DMS 273 treated with DMSO at 0.1 percent for 48 hours (cell line): ENCODE data around the gene IL1R1.
"Not testable (repeated sequence)": the region's sequence is repeated elsewhere in the genome, so short reads cannot be mapped to it uniquely, and the experiment has no call there.

Experiments
- DNase-seq: peaks from one replicate; lab custom pipeline; 2025; lab: John Stamatoyannopoulos, UW

IL1R1 gene

DNA sequence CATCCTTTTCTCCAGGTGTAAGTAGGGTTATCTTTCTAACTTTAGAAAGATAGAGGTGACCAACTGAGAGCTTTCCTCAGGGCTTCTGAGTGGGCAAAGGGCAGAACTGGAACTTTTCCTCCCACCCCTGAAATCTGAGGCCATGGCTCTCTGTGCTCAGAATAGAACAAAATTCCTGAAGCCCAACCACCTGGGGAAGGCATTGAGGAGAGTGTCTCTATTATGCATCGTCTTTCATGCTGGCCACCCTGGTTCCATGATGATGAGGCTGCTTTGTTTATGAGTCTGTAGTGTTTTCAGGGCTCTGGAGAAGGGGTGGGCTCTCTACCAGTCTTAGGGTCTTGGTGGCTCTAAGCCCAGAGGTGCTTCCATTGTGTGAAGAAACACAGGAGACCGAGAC lies 30.7 kb upstream of the IL1R1 start:
- no peak for DNase-seq

DNA sequence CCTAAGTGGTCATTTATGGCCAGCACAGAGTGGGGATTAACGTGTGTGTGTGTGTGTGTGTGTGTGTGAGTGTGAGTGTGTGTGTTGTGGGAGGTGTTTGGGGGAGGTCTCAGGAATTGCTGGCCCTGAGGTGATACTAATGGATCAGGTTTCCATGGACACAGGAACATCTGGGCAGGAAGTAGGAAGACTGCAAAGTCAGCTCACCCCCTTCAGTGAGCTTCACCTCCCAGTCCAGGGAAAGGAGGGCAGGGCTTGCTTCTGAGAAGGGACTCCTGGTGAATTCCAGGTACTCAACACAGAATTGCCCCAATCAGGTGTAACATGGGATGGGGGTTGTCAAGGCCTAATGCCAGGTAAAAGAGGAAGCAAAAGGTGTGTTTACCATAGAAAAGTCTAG lies 30.3 kb upstream of the IL1R1 start:
- DNase-seq = no peak

DNA sequence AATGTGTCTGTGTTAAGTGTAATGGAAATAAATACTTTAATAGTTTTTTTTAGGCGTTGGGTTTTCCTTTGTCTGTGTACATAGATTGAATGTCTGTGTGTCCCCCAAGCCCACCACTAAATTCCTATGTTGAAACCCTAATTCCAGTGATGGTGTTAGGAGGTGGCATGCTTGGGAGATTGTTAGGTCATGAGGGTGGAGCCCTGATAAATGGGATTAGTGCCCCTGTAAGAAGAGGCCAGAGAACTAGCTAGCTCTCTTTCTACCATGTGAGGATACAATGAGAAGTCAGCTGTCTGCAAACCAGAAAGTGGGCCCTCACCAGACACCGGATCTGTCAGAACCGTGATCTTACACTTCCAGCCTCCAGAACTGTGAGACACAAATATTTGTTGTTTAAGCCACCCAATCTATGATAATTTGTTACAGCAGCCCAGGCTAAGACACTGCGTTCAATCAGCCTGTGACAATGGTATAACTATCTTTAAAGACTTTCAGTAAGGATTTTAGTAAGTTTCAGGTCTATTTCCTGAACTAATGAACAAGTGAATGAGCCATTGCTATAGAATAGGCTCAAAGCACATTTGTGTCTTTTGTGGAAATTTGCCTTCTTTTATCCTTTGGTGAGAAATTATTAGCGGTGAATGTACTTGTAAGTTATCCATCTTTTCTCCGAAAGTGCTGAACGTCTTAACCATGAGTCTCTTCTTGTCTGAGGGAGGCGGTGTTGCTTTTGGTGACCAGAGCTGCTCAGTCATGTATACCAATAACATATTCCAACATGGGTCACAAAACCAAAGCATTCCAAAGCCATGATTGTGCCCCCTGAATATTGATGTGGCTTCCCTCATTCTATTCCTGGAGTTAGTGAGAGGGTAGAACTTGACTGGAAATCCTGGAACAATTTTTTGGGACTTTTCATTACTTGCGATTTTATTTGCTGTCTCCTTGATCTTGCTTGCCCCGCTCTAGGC lies 29.6 kb upstream of the IL1R1 start:
- no peak for DNase-seq

DNA sequence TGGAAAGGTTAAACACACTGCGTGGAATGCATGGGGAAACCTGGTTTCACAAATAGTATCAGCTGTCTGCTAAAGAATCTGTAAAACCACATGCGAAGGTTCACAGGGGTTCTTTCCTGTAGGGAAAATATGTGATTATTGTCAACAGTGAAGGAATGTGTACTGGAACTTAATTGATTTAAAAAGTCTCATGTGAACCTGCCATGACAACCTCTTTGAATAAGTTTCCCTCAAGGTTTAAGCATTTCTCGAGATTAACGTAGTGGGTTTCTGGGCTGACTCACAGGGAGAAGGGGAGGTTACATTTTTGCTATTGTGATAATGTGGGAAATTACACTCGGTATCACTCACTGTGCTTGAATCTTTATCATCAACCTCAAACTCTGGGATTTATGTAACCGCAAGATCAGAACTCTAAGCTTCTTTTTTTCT lies 28.2 kb upstream of the IL1R1 start:
- DNase-seq = no peak

DNA sequence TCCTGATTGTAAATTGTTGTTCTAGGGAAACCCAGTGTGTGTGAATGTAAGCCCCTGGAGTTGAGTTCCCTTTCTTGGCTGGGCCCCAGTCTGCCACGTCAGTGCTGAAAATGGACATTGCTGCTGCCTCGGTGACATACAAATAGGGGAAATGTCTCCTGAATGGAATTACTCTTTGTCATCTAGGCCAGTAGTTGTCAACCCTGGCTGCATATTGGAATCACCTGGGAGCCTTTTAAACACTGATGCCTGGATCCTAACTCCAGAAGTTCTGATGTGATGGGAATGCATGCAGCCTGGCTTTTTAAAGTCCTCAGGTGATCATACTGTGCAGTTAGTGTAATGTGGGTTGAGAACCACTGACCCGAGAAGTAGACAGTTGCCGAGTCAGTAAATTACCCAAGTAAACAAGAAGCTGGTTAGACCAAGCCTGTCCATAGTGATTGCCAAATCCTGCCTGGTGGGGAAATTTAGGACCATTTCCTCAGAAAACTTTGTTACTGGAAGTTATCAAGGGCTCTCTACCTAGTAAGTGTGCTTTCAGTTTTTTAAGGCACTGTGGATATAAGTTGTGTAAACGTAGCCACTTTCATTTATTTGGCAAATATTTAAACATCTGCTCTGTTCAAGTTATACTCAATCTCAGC lies 27.6 kb upstream of the IL1R1 start:
- DNase-seq = no peak

DNA sequence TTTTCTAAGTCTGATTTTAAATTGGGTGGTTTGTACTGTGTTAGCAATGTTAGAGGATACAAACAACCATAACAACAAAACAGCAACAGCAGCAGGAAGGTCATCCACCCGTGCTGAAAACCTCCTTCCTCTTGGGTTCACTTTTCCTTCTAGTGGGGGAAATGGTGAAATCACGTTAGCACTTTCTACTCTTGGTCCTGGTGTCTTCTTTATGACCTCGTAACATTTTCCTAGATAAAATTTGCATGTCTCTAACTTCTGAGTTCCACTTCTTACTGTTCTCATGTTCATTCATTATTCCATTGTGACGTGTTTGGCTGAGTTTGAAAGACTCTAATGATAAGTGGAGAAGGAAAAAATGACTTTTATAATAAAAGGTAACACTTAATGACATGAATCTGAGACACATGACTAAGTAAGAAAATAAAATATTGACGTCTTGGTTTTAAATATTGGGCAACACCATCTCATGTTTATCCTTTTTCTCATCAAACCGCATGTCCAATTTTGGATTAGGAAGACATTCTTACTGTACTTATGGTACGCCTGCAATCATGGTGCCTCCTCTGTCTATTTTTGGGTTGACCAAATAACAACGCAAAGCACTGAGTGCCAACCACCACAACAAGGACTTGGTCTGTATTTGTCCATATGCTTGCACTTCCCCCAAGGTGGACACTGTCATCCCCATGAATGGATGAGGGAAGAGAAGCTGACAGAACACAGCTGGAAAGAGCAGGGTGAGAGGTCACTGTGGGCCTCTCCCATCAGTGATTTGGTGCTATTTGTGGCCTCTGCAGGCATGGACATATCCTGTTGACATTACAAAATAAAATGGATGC lies 25.7 kb upstream of the IL1R1 start:
- DNase-seq = no peak

DNA sequence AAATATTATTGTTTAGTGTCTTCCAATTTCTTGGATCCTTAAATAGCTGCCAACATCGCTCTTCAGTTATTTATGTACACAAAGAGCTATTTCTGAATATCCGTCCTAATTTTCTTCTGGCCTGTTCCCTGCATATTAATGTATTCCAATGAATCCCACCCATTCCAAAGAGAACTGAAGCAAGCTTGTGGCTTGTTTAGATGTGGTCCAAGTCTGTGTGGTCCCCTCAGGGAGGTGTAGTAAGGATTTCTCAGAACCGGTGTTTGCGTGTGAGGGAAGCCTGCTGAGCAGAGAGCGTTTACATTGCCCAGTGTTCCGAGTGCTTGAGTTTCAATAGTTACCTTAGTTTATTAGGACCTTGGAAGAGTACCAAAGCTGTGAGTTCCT lies 25.1 kb upstream of the IL1R1 start:
- DNase-seq = no peak

DNA sequence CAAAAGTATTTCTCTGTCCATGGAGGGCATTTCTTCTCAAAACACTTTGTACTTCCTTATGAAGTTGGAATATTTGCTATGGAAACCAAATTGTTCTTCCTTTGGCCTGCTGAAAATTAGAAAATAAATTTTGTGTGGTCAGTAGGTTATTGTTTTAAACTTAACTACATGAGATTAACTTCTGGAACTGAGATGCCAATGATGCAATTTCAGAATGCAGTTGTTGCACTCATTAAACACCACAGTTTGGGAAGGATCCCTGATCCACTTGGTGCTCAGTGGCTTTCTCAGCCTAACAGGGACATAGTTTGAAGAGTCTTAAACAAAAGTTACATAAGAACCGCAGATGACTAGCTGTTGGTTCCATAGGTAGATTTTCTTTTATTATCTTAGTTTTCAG lies 23.3 kb upstream of the IL1R1 start:
- DNase-seq = no peak

DNA sequence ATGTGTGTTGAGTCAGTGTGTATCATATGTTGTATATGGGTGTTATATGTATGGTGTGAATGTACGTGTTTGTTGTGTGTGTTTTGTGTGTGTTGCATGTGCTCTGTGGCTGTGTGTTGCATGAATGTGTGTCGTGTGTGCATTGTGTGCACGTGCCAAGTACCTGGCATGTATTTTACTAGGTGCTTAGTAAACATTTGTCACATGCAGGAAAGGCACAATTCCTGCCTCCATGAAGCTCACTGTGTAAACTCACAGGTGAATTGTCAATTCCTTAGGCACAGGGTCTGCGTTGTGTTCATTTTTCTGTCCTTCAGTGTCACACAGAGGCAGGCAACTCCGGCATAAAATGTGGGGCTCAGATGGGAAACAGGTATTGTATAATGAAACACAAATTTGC lies 22.3 kb upstream of the IL1R1 start:
- DNase-seq = no peak

DNA sequence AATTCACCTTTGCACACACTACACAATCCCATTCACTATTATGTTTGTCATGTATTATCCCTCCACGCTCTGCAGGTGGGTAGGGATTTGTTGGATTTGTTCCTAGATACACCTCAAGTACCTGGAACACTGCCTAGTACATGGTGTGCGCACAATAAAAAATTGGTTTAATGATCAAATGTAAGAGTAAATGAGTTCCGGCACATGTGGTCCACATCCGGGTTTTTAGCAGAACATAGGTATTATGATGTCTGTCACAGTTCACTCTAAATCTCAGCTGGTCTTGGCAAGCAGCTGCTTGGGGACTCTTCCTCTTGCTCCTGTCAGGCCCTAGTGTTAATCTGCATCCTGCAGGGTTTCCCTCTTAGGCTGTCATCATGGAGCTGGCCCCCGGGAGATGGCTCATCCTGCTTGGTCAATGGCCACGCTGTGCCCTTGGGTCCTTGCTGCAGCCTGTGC lies 21.8 kb upstream of the IL1R1 start:
- DNase-seq = no peak

DNA sequence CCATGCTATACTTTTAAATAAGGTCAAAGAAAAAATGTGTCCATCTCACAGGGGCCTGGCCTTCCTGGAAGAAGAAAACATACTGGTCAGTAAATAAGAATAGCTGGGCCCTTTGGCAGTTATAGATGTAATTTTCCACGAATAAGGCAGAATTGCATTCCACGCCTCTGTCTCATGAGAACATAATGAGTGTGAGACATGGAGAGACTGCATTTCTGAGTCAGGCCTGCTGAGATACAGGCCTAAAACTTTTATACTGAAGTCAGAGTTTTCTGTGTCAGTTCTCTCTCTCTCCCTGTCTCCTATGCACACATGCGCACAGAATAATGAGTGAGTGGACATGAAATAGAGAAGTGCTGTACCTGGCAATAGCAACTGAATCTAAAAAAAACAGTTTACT lies 20.4 kb upstream of the IL1R1 start:
- DNase-seq = no peak

DNA sequence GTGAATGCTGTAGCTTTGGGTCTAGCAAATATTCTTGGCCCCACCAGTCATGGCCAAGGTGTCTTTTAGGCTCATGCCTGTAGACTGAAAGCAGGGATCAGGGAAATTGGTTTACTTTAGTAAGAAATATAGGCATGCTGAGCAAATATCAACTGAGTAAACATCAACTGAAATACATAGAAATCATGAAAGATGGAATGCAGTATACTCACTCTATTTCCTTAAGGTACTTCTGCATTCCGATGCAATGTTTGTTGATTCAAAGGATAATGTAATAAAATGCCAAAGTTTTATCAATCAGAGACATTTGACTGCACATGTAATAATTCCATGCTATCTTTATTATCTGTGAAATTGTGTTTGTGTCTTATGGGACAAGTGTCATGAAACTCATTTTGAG lies 19.6 kb upstream of the IL1R1 start:
- DNase-seq = no peak

DNA sequence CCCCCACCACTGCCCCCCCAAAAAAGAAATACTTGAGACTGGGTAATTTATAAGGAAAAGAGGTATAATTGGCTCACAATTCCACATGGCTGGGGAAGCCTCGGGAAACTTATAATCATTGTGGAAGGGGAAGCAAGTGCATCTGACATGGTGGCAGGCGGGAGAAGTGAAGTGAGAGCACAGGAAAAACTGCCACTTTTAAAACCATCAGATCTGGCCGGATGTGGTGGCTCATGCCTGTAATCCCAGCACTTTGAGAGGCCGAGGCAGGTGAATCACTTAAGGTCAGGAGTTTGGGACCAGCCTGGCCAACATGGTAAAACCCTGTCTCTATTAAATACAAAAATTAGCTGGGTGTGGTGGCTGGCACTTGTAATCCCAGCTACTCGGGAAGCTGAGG lies 18.1 kb upstream of the IL1R1 start:
- DNase-seq = not testable (repeated sequence)

DNA sequence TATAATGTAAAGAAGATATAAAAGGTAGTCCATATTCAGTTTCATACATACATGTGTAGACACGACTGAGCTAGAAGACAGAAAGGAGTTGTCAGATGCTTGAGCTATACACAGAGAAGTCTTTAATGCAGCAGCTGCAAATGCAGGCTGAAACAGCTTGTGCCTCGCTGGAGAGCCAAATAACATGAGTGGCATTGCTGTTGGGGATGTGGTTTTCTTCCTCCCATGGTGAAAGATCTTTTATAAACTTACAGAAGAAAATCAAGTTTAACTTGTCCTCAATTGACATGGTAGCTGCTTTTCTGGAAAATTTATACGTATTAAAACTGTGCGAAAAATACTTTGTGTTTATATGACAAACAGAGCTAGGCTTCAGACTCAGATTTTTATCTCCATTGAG lies 16.4 kb upstream of the IL1R1 start:
- no peak for DNase-seq

DNA sequence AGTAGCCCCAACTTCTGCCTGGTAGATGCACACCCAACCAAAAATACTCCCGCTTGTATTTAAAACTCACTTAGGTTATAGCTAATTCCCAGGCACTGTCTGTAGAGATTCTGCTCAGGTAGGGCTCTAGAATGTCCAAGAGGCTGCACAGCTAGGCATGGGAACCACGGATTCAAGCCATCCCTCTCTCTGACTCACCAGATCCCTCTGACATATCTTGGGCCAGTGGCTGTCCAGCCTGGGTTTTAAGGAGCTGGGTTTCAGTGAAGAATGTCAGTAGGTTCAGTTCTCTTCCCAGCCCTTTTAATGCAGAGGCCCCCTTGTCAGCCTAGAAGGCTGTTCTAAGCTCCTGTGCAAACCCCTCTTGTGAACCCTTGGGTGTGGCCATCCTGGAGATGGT lies 15.9 kb upstream of the IL1R1 start:
- DNase-seq = no peak

DNA sequence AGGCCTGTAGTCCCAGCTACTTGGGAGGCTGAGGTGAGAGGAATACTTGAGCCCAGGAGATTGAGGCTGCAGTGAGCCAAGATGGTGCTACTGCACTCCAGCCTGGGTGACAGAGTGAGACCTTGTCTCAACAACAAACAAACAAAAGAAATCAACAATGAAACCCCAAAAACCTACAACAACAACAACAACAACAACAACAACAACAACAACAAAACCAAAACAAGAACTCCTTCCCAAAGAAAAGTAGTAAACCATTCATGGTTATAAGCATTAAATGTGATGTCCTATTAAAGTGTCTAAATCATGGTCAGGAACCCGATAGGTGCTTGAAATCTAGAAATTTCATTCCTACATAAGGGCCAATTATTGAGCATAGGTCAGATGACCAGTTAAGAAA lies 13.5 kb upstream of the IL1R1 start:
- DNase-seq = no peak

DNA sequence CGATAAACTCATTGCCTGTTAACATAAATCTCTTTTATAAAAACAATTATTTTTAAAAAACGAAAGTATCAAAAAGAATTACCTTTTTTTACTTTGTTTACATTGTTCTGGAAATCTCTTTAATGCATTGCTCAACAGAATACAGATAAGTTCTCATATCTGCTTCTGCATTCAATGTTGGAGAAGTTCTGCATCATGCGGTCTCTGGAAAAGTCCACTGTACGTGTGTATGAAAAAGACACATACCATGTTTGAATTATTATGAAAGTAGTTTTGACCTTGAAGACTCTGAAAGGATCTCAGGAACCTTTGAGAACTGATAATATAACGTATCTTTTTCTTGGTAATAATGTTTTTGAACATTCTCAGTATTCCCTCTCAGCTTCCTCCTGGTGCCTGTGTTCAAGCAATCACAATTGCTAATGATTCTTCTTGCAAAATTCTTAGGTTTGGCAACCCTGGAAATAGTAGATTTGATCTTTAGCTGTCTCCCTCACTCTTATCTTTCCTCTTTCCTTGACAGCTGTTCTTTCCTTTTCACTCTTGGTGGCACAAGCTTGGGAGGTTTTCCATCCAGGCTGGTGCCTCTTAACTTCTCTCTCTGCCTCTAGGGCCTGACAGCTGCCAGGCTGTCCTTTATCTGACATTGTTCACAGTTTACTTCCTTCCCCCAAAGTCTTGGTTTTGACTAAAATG lies 12.4 kb upstream of the IL1R1 start:
- DNase-seq = no peak

DNA sequence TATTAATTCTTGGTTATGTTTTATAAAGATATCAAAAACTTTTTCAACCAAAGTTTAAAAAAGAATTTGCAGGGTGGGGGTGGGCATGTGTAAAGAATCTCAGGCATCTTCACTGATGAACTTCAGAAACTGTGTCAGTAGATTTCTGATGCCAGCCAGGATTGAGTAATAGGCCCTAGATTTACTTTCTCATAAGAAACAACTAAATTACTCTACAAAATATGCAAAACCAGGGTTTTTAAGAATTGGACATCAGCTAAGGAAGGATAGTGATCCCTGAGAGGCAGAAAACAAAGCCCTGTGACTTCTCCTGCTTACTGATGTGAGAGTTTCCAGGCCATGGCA lies 11.9 kb upstream of the IL1R1 start:
- DNase-seq = no peak

DNA sequence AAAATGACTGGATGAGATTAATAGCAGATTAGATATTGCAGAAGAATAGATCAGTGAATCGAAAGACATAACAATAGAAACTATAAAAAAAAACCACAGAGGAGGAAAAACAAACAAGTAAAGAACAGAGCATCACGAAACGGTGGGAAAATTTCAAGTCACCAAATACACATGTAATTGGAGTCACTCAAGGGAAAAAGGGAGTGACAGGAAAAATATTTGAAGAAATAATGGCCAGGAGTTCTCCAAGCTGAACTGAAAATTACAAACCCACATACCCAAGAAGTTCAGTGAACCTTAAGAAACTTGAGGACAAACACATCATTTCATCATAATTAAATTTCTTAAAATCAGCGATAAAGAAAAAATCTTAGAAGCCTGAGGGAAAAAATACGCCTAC lies 11.0 kb upstream of the IL1R1 start:
- DNase-seq = no peak

DNA sequence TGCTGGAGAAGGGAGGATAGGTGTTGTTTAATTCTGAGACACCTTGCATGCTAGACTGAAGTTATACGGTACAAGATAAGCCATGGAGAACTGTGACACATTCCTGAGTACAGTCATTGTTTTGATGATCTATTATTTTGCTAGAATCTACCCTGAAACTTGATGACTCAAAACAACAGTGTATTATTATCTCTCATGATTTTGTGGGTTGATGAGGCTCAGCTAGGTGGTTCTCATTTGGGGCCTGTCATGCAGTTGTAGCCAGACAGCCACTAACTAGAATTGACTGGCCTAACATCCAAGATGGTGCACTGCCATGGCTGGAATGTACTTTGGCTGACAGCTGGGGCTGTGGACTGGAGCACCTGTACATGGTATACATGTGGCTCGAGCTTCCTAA lies 5.4 kb upstream of the IL1R1 start:
- DNase-seq = no peak

DNA sequence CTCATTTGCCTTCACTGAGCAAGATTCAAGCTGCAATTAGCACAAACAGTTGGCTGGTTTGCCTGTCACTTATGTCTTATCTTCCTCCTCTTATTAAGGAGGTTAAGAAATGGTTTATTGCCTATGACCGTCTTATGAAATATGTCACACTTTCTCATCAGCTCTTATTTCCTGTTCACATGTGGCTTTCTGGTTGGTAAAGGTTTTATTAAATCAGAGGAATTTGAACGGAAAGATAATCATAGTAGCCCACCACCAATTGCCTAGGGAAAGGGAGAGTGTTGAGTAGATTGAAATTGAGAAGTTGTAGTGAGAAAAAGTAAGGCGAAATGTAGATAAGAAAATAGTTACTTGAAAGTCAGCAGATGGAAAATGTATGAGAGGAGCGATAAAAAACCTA lies 4.2 kb upstream of the IL1R1 start:
- no peak for DNase-seq

DNA sequence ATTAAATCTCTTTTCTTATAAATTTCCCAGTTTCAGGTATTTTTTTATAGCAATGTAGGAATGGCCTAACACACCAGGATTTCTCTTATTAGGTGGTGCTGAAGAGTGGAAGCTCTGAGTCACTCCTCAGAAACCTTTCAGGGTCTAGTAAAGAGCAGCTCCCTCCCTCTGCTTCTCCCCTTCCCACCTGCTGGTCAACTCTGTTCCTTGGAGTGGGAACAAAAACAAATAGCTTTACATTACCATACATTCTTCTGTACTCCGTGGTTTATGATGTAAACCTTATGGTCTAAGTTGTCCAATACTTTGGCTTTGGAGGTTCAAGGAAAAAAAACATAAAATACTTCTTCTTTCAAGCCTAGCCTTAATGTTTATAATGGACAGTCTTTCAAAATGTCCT lies 2.7 kb upstream of the IL1R1 start:
- DNase-seq = no peak
